Calu3 (cell line): ENCODE measurements around the gene TM4SF4. TPM values are rescaled to one million over a fixed set of nuclear protein-coding genes. Genes with fewer than 3 reads are reported as not detected.

Experiments used
- BruUV-seq: library from RNA; stranded (reverse); fragments of 400-500 nt; replicated peaks from 2 replicates; lab custom pipeline; 2021; lab: Mats Ljungman, UMichigan
- CTCF ChIA-PET: fragments of 300-600 bp; sonication (Branson Sonifier 250); formaldehyde crosslinking; loops from one replicate; lab custom pipeline; 2022; ENCODE audit warnings: antibody characterized with exemption; lab: Charles Lee
- DNase-seq: peaks from one replicate; pipeline ENCODE4 v3.0.0; 2022
- H3K27ac Mint-ChIP-seq: one replicate; pipeline ENCODE4 v1.8.0; 2022; ENCODE audit warnings: mixed read lengths; ENCODE audit not compliant: unreplicated experiment
- H3K27me3 Mint-ChIP-seq: one replicate; pipeline ENCODE4 v1.8.0; 2022; ENCODE audit warnings: mixed read lengths; ENCODE audit not compliant: unreplicated experiment
- H3K36me3 Mint-ChIP-seq: one replicate; pipeline ENCODE4 v1.8.0; 2022; ENCODE audit warnings: mild to moderate bottlenecking, moderate library complexity, mixed read lengths; ENCODE audit not compliant: insufficient read depth, unreplicated experiment
- H3K4me1 Mint-ChIP-seq: one replicate; pipeline ENCODE4 v1.8.0; 2022; ENCODE audit warnings: mild to moderate bottlenecking, low read depth, mixed read lengths; ENCODE audit not compliant: unreplicated experiment
- H3K4me3 Mint-ChIP-seq: one replicate; pipeline ENCODE4 v1.8.0; 2022; ENCODE audit warnings: mild to moderate bottlenecking, low read depth, moderate library complexity, mixed read lengths; ENCODE audit not compliant: unreplicated experiment
- H3K9me3 Mint-ChIP-seq: one replicate; pipeline ENCODE4 v1.8.0; 2022; ENCODE audit warnings: low read depth, mixed read lengths; ENCODE audit not compliant: unreplicated experiment
- CTCF ChIP-seq: fragments of 200-600 bp; IDR thresholded peaks from one replicate; pipeline ENCODE4 v1.8.0; 2022; ENCODE audit warnings: antibody characterized with exemption; ENCODE audit not compliant: unreplicated experiment
- intact Hi-C: fragments of 100-400 bp; cut with micrococcal nuclease; formaldehyde crosslinking; loops from one replicate; pipeline ENCODE4 v1.10.0; 2022; ENCODE audit not compliant: unreplicated experiment
- total RNA-seq: library from RNA; stranded (reverse); gene quantifications from 2 replicates; pipeline ENCODE4 v1.2.3, GENCODE V29; 2022

Gene TM4SF4
- total RNA-seq, 1 experiment from 2014 or later: 257 TPM

GRCh38 chr3:149459491-149460059 lies 14.9 kb upstream of the TM4SF4 start:
- Mint-ChIP-seq H3K9me3 (peaks cover 6% of the 10 kb centered on the region), H3K4me1 (peaks cover 10% of the 10 kb centered on the region), H3K4me3 (no peak overlapping the region), H3K27me3 (no peaks in the 10 kb centered on the region), H3K27ac (no peak overlapping the region), H3K36me3 (no peaks in the 10 kb centered on the region)
- intact Hi-C loops: no loop called here
- CTCF ChIA-PET: no interaction called here
- no peak for TF ChIP-seq CTCF
- no TSS peak for BruUV-seq
- no peak for DNase-seq

DNA sequence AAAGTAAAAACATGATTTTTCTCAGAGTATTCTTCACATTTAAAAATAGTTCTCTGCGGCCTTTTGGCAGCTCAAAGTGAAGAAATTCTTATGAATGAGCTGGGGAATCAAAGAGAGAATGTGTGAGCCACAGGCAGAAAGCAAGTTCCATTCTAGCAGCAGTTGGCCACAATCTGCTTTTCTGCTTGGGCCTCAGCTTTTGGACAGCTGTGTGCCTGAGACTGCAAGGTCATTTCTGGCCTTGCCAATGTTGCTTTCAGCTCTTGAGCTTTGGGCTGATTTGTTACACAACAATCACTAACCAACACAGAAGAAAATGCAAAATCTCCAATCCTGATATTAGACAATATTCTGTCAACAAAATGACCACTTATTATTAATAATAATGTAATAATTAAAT lies 14.4 kb upstream of the TM4SF4 start:
- no peaks in the 10 kb centered on the region for H3K27me3 Mint-ChIP-seq
- peaks cover 4% of the 10 kb centered on the region for H3K4me1 Mint-ChIP-seq
- H3K36me3 Mint-ChIP-seq: no peaks in the 10 kb centered on the region
- peaks cover 6% of the 10 kb centered on the region for H3K9me3 Mint-ChIP-seq
- DNase-seq: no peak
- H3K4me3 Mint-ChIP-seq: no peak overlapping the region
- no TSS peak for BruUV-seq
- TF ChIP-seq CTCF: no peak
- no peak overlapping the region for H3K27ac Mint-ChIP-seq
- CTCF ChIA-PET: no interaction called here
- intact Hi-C loops: no loop called here

- Mint-ChIP-seq H3K4me1 (peaks cover 12% of the 10 kb centered on the region), H3K4me3 (no peak overlapping the region), H3K27ac (no peak overlapping the region), H3K36me3 (no peaks in the 10 kb centered on the region), H3K9me3 (peaks cover 6% of the 10 kb centered on the region), H3K27me3 (no peaks in the 10 kb centered on the region)
- intact Hi-C loops: no loop called here
- no TSS peak for BruUV-seq
- CTCF ChIA-PET: interaction anchor here (0.6 to 1.2 kb wide), 2 partner anchors 10 to 12 kb away, joined by 3 to 4 read pairs; partner anchors contain the start of gene TM4SF4
- TF ChIP-seq CTCF: no peak
- DNase-seq: no peak
Measured at GRCh38 chr3:149462051-149462450, 12.4 kb upstream of the TM4SF4 start.

DNA sequence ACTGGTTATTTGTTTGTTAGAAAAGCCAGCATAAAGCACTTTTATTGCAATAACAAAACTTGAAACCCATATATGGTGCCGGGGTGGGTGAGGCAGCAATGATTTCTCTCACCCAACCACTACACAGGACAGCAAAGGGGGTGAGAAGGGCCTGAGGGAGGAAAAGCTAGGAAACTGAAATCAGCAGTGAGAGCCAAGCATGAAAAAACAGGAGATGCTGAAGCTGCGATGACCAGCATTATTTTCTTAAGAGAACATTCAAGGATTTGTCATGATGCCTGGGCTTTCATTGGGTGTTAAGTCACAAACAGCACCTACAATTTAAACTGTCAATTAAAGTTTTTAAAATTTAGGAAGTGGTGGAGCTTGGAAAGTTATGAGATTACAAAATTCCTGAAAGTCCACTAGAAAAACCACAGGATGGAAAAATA lies 11.9 kb upstream of the TM4SF4 start:
- no TSS peak for BruUV-seq
- H3K36me3 Mint-ChIP-seq: no peaks in the 10 kb centered on the region
- peaks cover 12% of the 10 kb centered on the region for H3K4me1 Mint-ChIP-seq

More for the DNA sequence above, 11.9 kb upstream of the TM4SF4 start:
- CTCF ChIA-PET: interaction anchor here (0.6 to 1.2 kb wide), 2 partner anchors 11 kb away, joined by 3 to 4 read pairs; partner anchors contain the start of gene TM4SF4
- intact Hi-C loops: no loop called here
- Mint-ChIP-seq H3K27ac (no peak overlapping the region), H3K4me3 (no peak overlapping the region), H3K27me3 (no peaks in the 10 kb centered on the region), H3K9me3 (peaks cover 6% of the 10 kb centered on the region)
- no peak for DNase-seq
- no peak for TF ChIP-seq CTCF
